Naive thymus-derived CD4-positive, alpha-beta T cell (primary cell): ENCODE results near the gene PARD3B. TPM values are rescaled to one million over a fixed set of nuclear protein-coding genes. Genes with fewer than 3 reads are reported as not detected.
A peak's percentile ranks its signal among the peaks of the same experiment; 100 is the strongest.

ENCODE experiments used
- ATAC-seq: fragments of 150-1000 bp; cut with Tn5 transposase; 2 replicates; pipeline ENCODE4 v1.10.0; 2021; ENCODE audit warnings: mild to moderate bottlenecking, moderate library complexity
- CTCF ChIA-PET: fragments of 350-600 bp; sonication (Branson Sonifier 250); formaldehyde crosslinking; loops from one replicate; lab custom pipeline; 2021; ENCODE audit warnings: antibody characterized with exemption; lab: Charles Lee
- POLR2A ChIA-PET: fragments of 350-600 bp; sonication (Branson Sonifier 250); formaldehyde crosslinking; loops from one replicate; lab custom pipeline; 2021; ENCODE audit warnings: antibody characterized with exemption, inconsistent platforms; lab: Charles Lee
- DNase-seq, 9 donors: peaks; one replicate each; pipeline versions ENCODE4 v3.0.0 to v3.0.0-alpha.2; 2020 to 2022; ENCODE audit warnings: mixed read lengths in 1 of 9
- H3K27ac ChIP-seq: one replicate; pipeline ENCODE4 v1.7.0; 2013; ENCODE audit warnings: mild to moderate bottlenecking, low read depth, low read length, moderate library complexity
- H3K27me3 ChIP-seq, 2 donors: one replicate each; pipeline ENCODE4 v1.7.0; 2013; ENCODE audit warnings: low read length in 2 of 2, mild to moderate bottlenecking in 2 of 2, moderate library complexity in 2 of 2; ENCODE audit not compliant: control insufficient read depth in 2 of 2, insufficient read depth in 2 of 2
- H3K36me3 ChIP-seq, 3 experiments: 1 replicate in 2 of 3; 2 replicates in 1 of 3; pipeline ENCODE4 v1.7.0; 2013; ENCODE audit warnings: low read length in 3 of 3, mild to moderate bottlenecking in 3 of 3, moderate library complexity in 1 of 3; ENCODE audit not compliant: insufficient read depth in 3 of 3, control insufficient read depth in 2 of 3
- H3K4me1 ChIP-seq, 2 donors: one replicate each; pipeline ENCODE4 v1.7.0; 2013; ENCODE audit warnings: low read length in 2 of 2, mild to moderate bottlenecking in 2 of 2, moderate library complexity in 1 of 2; ENCODE audit not compliant: control insufficient read depth in 2 of 2, insufficient read depth in 2 of 2
- H3K4me3 ChIP-seq: 2 replicates; pipeline ENCODE4 v1.7.0; 2013; ENCODE audit warnings: mild to moderate bottlenecking, low read length
- H3K9me3 ChIP-seq, 3 experiments: 1 replicate in 2 of 3; 2 replicates in 1 of 3; pipeline ENCODE4 v1.7.0; 2013; ENCODE audit warnings: low read length in 3 of 3; ENCODE audit not compliant: control insufficient read depth in 2 of 3
- H3K27ac Mint-ChIP-seq, 9 donors: one replicate each; pipeline ENCODE4 v1.8.0; 2020 to 2022; ENCODE audit warnings: mixed read lengths in 9 of 9, mild to moderate bottlenecking in 8 of 9, moderate library complexity in 5 of 9, inconsistent platforms in 2 of 9
- H3K27me3 Mint-ChIP-seq, 5 donors: one replicate each; pipeline ENCODE4 v1.8.0; 2021 to 2022; ENCODE audit warnings: mixed read lengths in 5 of 5, mild to moderate bottlenecking in 1 of 5
- H3K36me3 Mint-ChIP-seq, 5 donors: one replicate each; pipeline ENCODE4 v1.8.0; 2020 to 2022; ENCODE audit warnings: mixed read lengths in 5 of 5, mild to moderate bottlenecking in 3 of 5, inconsistent platforms in 1 of 5
- H3K4me1 Mint-ChIP-seq, 7 donors: one replicate each; pipeline ENCODE4 v1.8.0; 2020 to 2022; ENCODE audit warnings: mixed read lengths in 7 of 7, mild to moderate bottlenecking in 3 of 7, inconsistent platforms in 1 of 7
- H3K4me3 Mint-ChIP-seq, 10 donors: one replicate each; pipeline ENCODE4 v1.8.0; 2020 to 2022; ENCODE audit warnings: mild to moderate bottlenecking in 10 of 10, mixed read lengths in 10 of 10, moderate library complexity in 6 of 10, inconsistent platforms in 2 of 10
- H3K9me3 Mint-ChIP-seq, 11 donors: one replicate each; pipeline ENCODE4 v1.8.0; 2020 to 2022; ENCODE audit warnings: mixed read lengths in 11 of 11, mild to moderate bottlenecking in 4 of 11, inconsistent platforms in 1 of 11, moderate library complexity in 1 of 11
- intact Hi-C, 2 donors: fragments of 100-400 bp; cut with micrococcal nuclease; formaldehyde crosslinking; loops; one replicate each; pipeline ENCODE4 v1.15.1; 2023
- polyA plus RNA-seq, 2 donors: library from polyadenylated mRNA; unstranded; fragments of 300-500 nt; fragmentation: Illumina TruSeq; gene quantifications; one replicate each; pipeline ENCODE4 v1.2.3, GENCODE V29; 2021
- total RNA-seq, 6 experiments: library from RNA in 5 of 6; stranded (reverse) in 5 of 6; gene quantifications; 1 replicate in 5 of 6; 2 replicates in 1 of 6; pipeline ENCODE4 v1.2.3 and lab custom pipeline; 2021 to 2026

The PARD3B gene
- total and polyA plus RNA-seq, 7 experiments from 2014 or later: 0.22 to 4.0 (median 0.87) TPM

DNA sequence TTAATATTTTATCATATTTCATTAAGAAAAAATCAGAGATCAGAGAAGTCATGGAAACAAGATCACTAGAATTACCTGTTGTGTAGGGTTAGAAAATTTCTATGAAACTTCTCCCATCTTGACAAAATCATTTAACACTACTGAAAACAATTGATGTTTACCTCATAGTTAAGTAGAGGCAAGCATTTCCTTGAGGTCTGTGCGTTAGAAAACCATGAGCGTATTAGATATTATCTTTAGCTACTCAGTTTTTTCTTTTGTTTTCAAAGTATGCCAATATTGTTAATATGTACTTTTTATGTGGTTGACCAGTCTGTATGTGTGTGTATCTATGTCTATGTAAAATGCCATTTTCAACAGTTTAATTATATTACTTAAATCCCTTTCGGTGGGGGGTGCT is 335.7 kb downstream of the PARD3B start:
- peak overlapping the region in 8 of 10 donors; percentile 25 to 78 (median 74) for H3K4me3 Mint-ChIP-seq
- DNase-seq (no peak), ATAC-seq (peak; percentile 14)
- H3K36me3 ChIP-seq: no peaks in the 10 kb centered on the region
- no peaks in the 10 kb centered on the region for H3K27me3 Mint-ChIP-seq
- no peaks in the 10 kb centered on the region for H3K9me3 ChIP-seq
- ChIA-PET POLR2A (interaction anchor here (0.7 to 2.8 kb wide), 3 partner anchors 64 to 86 kb away, joined by 3 to 21 read pairs (median 8); no protein-coding TSS in a partner anchor), CTCF (interaction anchor here (0.7 kb wide), 1 partner anchor 87 kb away, joined by 3 read pairs; no protein-coding TSS in a partner anchor)
- H3K4me1 ChIP-seq: peaks cover 0 to 36% of the 10 kb centered on the region in 2 donors
- no peaks in the 10 kb centered on the region for H3K27me3 ChIP-seq
- H3K4me1 Mint-ChIP-seq: peaks cover 13 to 68% (median 61%) of the 10 kb centered on the region in 7 donors
- peaks cover 0 to 36% (median 0%) of the 10 kb centered on the region in 5 donors for H3K36me3 Mint-ChIP-seq
- peak overlapping the region; percentile 26 for H3K27ac ChIP-seq
- H3K4me3 ChIP-seq: no peak overlapping the region
- peaks cover 0 to 13% (median 0%) of the 10 kb centered on the region in 11 donors for H3K9me3 Mint-ChIP-seq
- peak overlapping the region; percentile 48 to 97 (median 92) for H3K27ac Mint-ChIP-seq
- intact Hi-C loops: loop anchor here (2.0 kb wide), 2 partner anchors 14 to 68 kb away; no protein-coding TSS in a partner anchor

DNA sequence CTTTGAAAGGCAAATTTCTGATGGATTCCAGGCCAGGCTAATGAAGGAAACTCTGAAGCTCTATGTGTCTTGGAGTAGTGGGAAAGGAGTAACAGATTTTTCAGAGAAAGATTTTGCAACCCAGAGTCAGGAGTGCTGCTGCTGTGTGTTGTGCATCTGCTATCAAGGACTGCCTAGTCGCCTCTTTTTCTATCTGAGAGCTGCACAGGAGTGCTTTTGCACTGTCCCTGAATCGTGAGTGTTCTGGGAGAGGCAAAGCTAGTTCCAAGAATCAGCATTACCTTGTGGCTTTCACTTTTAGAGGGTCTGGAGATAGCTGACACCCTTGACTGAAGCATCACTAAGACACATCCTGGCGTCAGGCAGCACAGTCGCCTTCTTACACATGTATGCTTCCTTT is 336.4 kb downstream of the PARD3B start:
- peaks cover 0 to 35% (median 0%) of the 10 kb centered on the region in 5 donors for H3K36me3 Mint-ChIP-seq
- H3K27ac ChIP-seq: peak overlapping the region; percentile 51
- peak overlapping the region; percentile 74 to 97 (median 92) for H3K27ac Mint-ChIP-seq
- peak overlapping the region; percentile 12 to 78 (median 72) for H3K4me3 Mint-ChIP-seq
- ATAC-seq (peak; percentile 38), DNase-seq (peak in 4 of 9 donors; percentile 13 to 27 (median 22))
- ChIA-PET POLR2A (interaction anchor here (0.6 to 2.8 kb wide), 5 partner anchors 9 to 132 kb away, joined by 3 to 21 read pairs (median 4); no protein-coding TSS in a partner anchor), CTCF (interaction anchor here (0.7 kb wide), 1 partner anchor 86 kb away, joined by 3 read pairs; no protein-coding TSS in a partner anchor)
- no peaks in the 10 kb centered on the region for H3K27me3 Mint-ChIP-seq
- intact Hi-C loops: loop anchor here (2.0 kb wide), 2 partner anchors 13 to 67 kb away; no protein-coding TSS in a partner anchor
- H3K36me3 ChIP-seq: no peaks in the 10 kb centered on the region
- peaks cover 0 to 33% of the 10 kb centered on the region in 2 donors for H3K4me1 ChIP-seq
- peaks cover 13 to 63% (median 55%) of the 10 kb centered on the region in 7 donors for H3K4me1 Mint-ChIP-seq
- peaks cover 0 to 11% (median 0%) of the 10 kb centered on the region in 11 donors for H3K9me3 Mint-ChIP-seq
- no peaks in the 10 kb centered on the region for H3K9me3 ChIP-seq
- peak overlapping the region; percentile 48 for H3K4me3 ChIP-seq
- H3K27me3 ChIP-seq: no peaks in the 10 kb centered on the region

DNA sequence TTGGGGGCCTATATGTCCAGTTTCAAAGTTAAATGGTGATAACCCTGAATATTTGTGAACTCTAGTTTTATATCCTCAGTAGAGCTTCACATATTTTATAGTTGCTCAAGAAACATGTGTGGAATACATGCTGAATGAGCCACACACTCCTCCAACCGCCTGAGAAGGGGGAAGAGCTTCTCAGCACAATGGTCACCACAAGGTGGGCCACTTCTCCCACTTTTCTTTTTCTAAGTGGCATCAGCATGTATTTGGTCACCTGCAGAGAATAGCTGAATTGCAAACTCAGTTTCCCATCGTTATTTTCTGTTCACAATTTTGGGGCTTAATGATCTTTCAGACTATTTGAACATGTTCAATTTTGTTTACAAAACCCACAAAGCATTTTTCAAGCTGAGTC is 340.5 kb downstream of the PARD3B start:
- H3K4me1 Mint-ChIP-seq: peaks cover 13 to 33% (median 26%) of the 10 kb centered on the region in 7 donors
- Histone ChIP-seq H3K27me3 (no peaks in the 10 kb centered on the region), H3K4me3 (no peak overlapping the region), H3K4me1 (peaks cover 0 to 14% of the 10 kb centered on the region in 2 donors), H3K36me3 (no peaks in the 10 kb centered on the region), H3K9me3 (no peaks in the 10 kb centered on the region), H3K27ac (no peak overlapping the region)
- ATAC-seq (no peak), DNase-seq (no peak)
- ChIA-PET POLR2A (interaction anchor here (0.6 to 1.3 kb wide), 4 partner anchors 10 to 153 kb away, joined by 3 to 4 read pairs (median 3); no protein-coding TSS in a partner anchor), CTCF (interaction anchor here (1.0 to 1.8 kb wide), 3 partner anchors 85 to 790 kb away, joined by 4 to 7 read pairs (median 4); no protein-coding TSS in a partner anchor)
- peaks cover 0 to 14% (median 0%) of the 10 kb centered on the region in 11 donors for H3K9me3 Mint-ChIP-seq
- H3K4me3 Mint-ChIP-seq: no peak overlapping the region
- intact Hi-C loops: loop anchor here in 1 of 2 donors (1.0 kb wide), 1 partner anchor 9 kb away; no protein-coding TSS in a partner anchor
- H3K36me3 Mint-ChIP-seq: peaks cover 0 to 28% (median 0%) of the 10 kb centered on the region in 5 donors
- H3K27ac Mint-ChIP-seq: peak overlapping the region in 2 of 9 donors; percentile 6 to 51
- H3K27me3 Mint-ChIP-seq: no peaks in the 10 kb centered on the region

DNA sequence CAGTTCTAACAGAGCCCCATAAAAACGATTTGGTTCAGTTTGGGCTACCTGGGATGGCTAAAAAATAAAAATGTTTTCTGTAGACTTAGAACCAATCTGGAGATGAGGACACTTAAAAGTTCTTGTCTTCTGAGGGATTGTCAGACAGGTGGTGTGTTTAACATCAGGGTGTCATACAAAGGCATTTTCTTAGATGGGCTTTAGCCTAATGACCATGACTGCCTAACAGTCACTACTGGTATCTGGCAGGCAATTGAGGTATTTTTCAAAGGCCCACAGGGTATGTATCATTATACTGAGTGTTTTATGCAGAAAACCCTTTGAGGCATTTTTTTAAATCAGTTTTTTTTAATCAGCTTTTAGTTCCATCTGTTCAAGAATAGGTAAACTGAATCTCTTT is 341.4 kb downstream of the PARD3B start:
- H3K9me3 Mint-ChIP-seq: peaks cover 0 to 14% (median 0%) of the 10 kb centered on the region in 11 donors
- no peaks in the 10 kb centered on the region for H3K27me3 Mint-ChIP-seq
- intact Hi-C loops: loop anchor here in 1 of 2 donors (1.0 kb wide), 1 partner anchor 8 kb away; no protein-coding TSS in a partner anchor
- Histone ChIP-seq H3K27me3 (no peaks in the 10 kb centered on the region), H3K27ac (no peak overlapping the region), H3K4me3 (no peak overlapping the region), H3K36me3 (no peaks in the 10 kb centered on the region), H3K4me1 (peaks cover 0 to 4% of the 10 kb centered on the region in 2 donors), H3K9me3 (no peaks in the 10 kb centered on the region)
- no peak for ATAC-seq
- POLR2A ChIA-PET: no interaction called here
- H3K4me1 Mint-ChIP-seq: peaks cover 6 to 23% (median 17%) of the 10 kb centered on the region in 7 donors
- no peak overlapping the region for H3K27ac Mint-ChIP-seq
- CTCF ChIA-PET: no interaction called here
- H3K36me3 Mint-ChIP-seq: peaks cover 0 to 28% (median 0%) of the 10 kb centered on the region in 5 donors
- H3K4me3 Mint-ChIP-seq: no peak overlapping the region
- no peak for DNase-seq

DNA sequence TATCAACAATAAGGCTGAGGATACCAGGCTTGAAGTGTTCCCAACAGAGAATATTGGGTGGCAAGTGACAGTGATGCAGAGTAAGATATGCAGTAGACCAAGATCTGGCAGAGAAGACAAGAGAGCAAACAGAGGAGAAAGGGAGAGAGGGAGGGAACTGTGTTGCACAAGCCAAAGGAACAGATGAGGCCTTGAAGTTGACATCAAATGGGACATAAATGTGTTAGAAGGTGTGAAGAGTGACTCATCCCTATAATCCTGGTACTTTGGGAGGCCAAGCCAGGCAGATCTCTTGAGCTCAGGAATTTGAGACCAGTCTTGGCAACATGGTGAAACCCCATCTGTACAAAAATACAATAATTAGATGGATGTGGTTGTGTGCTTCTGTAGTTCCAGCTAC is 342.9 kb downstream of the PARD3B start:
- H3K4me1 ChIP-seq: peaks cover 0 to 13% of the 10 kb centered on the region in 2 donors
- H3K4me1 Mint-ChIP-seq: peaks cover 2 to 14% (median 8%) of the 10 kb centered on the region in 7 donors
- no peaks in the 10 kb centered on the region for H3K36me3 ChIP-seq
- ATAC-seq (no peak), DNase-seq (no peak)
- H3K27ac ChIP-seq: no peak overlapping the region
- no peak overlapping the region for H3K4me3 Mint-ChIP-seq
- no peaks in the 10 kb centered on the region for H3K27me3 ChIP-seq
- ChIA-PET POLR2A (interaction anchor here (0.7 to 1.3 kb wide), 3 partner anchors 9 to 310 kb away, joined by 3 to 9 read pairs (median 3); no protein-coding TSS in a partner anchor), CTCF (interaction anchor here (1.4 kb wide), 1 partner anchor 242 kb away, joined by 4 read pairs; no protein-coding TSS in a partner anchor)
- intact Hi-C loops: no loop called here
- H3K9me3 ChIP-seq: no peaks in the 10 kb centered on the region
- peaks cover 0 to 28% (median 0%) of the 10 kb centered on the region in 5 donors for H3K36me3 Mint-ChIP-seq
- peak overlapping the region in 6 of 9 donors; percentile 2 to 53 (median 21) for H3K27ac Mint-ChIP-seq
- no peaks in the 10 kb centered on the region for H3K27me3 Mint-ChIP-seq
- H3K9me3 Mint-ChIP-seq: peaks cover 0 to 14% (median 0%) of the 10 kb centered on the region in 11 donors
- no peak overlapping the region for H3K4me3 ChIP-seq

DNA sequence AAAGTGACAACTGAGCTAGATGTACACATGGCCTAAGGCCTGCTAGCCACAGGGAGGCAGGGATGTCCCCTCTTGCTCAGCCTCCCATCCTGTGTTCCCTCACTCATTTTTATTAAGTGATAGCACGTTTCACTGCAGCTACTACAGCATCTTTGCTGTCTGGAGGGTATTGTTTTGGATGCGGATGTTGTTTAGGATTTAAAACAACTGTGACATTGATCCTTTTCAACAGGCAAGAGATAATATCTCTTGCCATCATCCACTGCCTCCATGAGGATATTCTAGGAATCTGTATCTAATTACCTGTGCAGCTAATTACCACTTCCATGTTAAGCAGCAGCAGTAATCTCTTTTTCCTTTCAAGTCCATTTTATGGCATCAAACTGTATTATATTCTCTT is 345.4 kb downstream of the PARD3B start:
- CTCF ChIA-PET: no interaction called here
- H3K4me3 ChIP-seq: no peak overlapping the region
- H3K4me1 ChIP-seq: peaks cover 0 to 19% of the 10 kb centered on the region in 2 donors
- POLR2A ChIA-PET: interaction anchor here (0.7 to 1.7 kb wide), 5 partner anchors 9 to 1037 kb away, joined by 3 to 4 read pairs (median 3); no protein-coding TSS in a partner anchor
- no peak overlapping the region for H3K4me3 Mint-ChIP-seq
- H3K27ac ChIP-seq: no peak overlapping the region
- no peaks in the 10 kb centered on the region for H3K9me3 ChIP-seq
- no peaks in the 10 kb centered on the region for H3K27me3 ChIP-seq
- DNase-seq (no peak), ATAC-seq (no peak)
- peaks cover 0 to 7% (median 0%) of the 10 kb centered on the region in 11 donors for H3K9me3 Mint-ChIP-seq
- no peaks in the 10 kb centered on the region for H3K36me3 ChIP-seq
- intact Hi-C loops: loop anchor here in 1 of 2 donors (5.0 kb wide), 2 partner anchors 37 to 77 kb away; no protein-coding TSS in a partner anchor
- H3K4me1 Mint-ChIP-seq: peaks cover 0 to 15% (median 6%) of the 10 kb centered on the region in 7 donors
- H3K27ac Mint-ChIP-seq: no peak overlapping the region
- peaks cover 0 to 19% (median 0%) of the 10 kb centered on the region in 5 donors for H3K36me3 Mint-ChIP-seq
- no peaks in the 10 kb centered on the region for H3K27me3 Mint-ChIP-seq
